Lower lobe of right lung (tissue), 2 donors: ENCODE results near the gene NSUN4. TPM values are rescaled to one million over a fixed set of nuclear protein-coding genes. Genes with fewer than 3 reads are reported as not detected.

Source experiments
- ATAC-seq, 2 donors: fragments of 200-7000 bp; cut with Tn5 transposase; one replicate each; pipeline ENCODE4 v1.9.1; 2020 to 2022; ENCODE audit warnings: mild to moderate bottlenecking in 2 of 2, moderate library complexity in 2 of 2
- DNase-seq: peaks from one replicate; pipeline ENCODE4 v3.0.0-alpha.2; 2020
- H3K27ac ChIP-seq: fragments of 200-600 bp; one replicate; pipeline ENCODE4 v1.8.0; 2022
- H3K27me3 ChIP-seq: fragments of 200-600 bp; one replicate; pipeline ENCODE4 v1.8.0; 2022; ENCODE audit warnings: low read depth
- H3K36me3 ChIP-seq: fragments of 200-600 bp; one replicate; pipeline ENCODE4 v1.8.0; 2022; ENCODE audit warnings: mild to moderate bottlenecking
- H3K4me1 ChIP-seq: fragments of 200-600 bp; one replicate; pipeline ENCODE4 v1.8.0; 2022
- H3K4me3 ChIP-seq: fragments of 200-600 bp; one replicate; pipeline ENCODE4 v1.8.0; 2022; ENCODE audit warnings: mild to moderate bottlenecking
- H3K9me3 ChIP-seq: fragments of 200-600 bp; one replicate; pipeline ENCODE4 v1.8.0; 2022
- CTCF ChIP-seq: fragments of 200-600 bp; IDR thresholded peaks from one replicate; pipeline ENCODE4 v1.8.0; 2022; ENCODE audit warnings: antibody characterized with exemption, mild to moderate bottlenecking
- intact Hi-C: fragments of 100-400 bp; cut with DNase I; formaldehyde crosslinking; loops from one replicate; pipeline ENCODE4 v1.11.0; 2022
- long read RNA-seq: library from polyadenylated mRNA; unstranded; transcript quantifications from one replicate; pipeline ENCODE4 v2.0.0, GENCODE V29; 2021
- total RNA-seq: library from RNA; stranded (reverse); fragmentation: NEBNext Ultra II Directional; extraction: Animal tissue kit (Norgen Biotek cat#: 25700); gene quantifications from one replicate; pipeline ENCODE4 v1.2.1, GENCODE V29; 2021
- donor health status: DM: no; HTN: yes; CAD: no; lungs with severe emphysema.

Gene NSUN4
- total RNA-seq: 26.9 TPM
- long read RNA-seq, transcript NSUN4-204 (6 exons, 2,150 nt): major isoform, 10 of 20 reads
- long read RNA-seq, partial matches to known transcripts: 2 of 20 reads
- long read RNA-seq, other reads (novel, unspliced or antisense): 8 of 20 reads

GRCh38 chr1:46340404-46341221 is at the start of gene NSUN4:
TSS of gene NSUN4 (plus strand) at chr1:46340807. CDS start at chr1:46340827, 20 bp downstream.
- peak; percentile 97 to 98 for ATAC-seq
- intact Hi-C loops: no loop called here

GRCh38 chr1:46295306-46295705 is 45.3 kb upstream of the NSUN4 start:
- peaks cover 11% of the 10 kb centered on the region for H3K4me1 ChIP-seq
- H3K36me3 ChIP-seq: peaks cover 71% of the 10 kb centered on the region
- H3K9me3 ChIP-seq: no peaks in the 10 kb centered on the region
- no peak for TF ChIP-seq CTCF
- no peak for ATAC-seq
- DNase-seq: no peak
- intact Hi-C loops: no loop called here
- H3K27ac ChIP-seq: no peak overlapping the region
- no peak overlapping the region for H3K4me3 ChIP-seq
- H3K27me3 ChIP-seq: no peaks in the 10 kb centered on the region

More at GRCh38 chr1:46340404-46341221, at the start of gene NSUN4:
- Histone ChIP-seq H3K4me1 (peaks cover 15% of the 10 kb centered on the region), H3K27ac (peak within 1 kb of the TSS; percentile 94), H3K27me3 (no peaks in the 10 kb centered on the region), H3K9me3 (no peaks in the 10 kb centered on the region), H3K4me3 (peak within 1 kb of the TSS; percentile 77), H3K36me3 (peaks cover 23% of the 10 kb centered on the region)
- DNase-seq: peak; percentile 95
- peak; percentile 72 for TF ChIP-seq CTCF

- DNase-seq: no peak
- TF ChIP-seq CTCF: no peak
- intact Hi-C loops: no loop called here
- Histone ChIP-seq H3K4me3 (no peak overlapping the region), H3K4me1 (peaks cover 23% of the 10 kb centered on the region), H3K27ac (peak overlapping the region; percentile 1), H3K9me3 (no peaks in the 10 kb centered on the region), H3K27me3 (no peaks in the 10 kb centered on the region), H3K36me3 (peaks cover 46% of the 10 kb centered on the region)
- no peak for ATAC-seq
Measured at GRCh38 chr1:46298387-46298786, 42.2 kb upstream of the NSUN4 start.

GRCh38 chr1:46300673-46301405 is 39.8 kb upstream of the NSUN4 start:
- peaks cover 43% of the 10 kb centered on the region for H3K4me1 ChIP-seq
- H3K4me3 ChIP-seq: peak overlapping the region; percentile 98
- intact Hi-C loops: no loop called here
- H3K36me3 ChIP-seq: peaks cover 23% of the 10 kb centered on the region
- H3K9me3 ChIP-seq: no peaks in the 10 kb centered on the region
- ATAC-seq: no peak
- DNase-seq: no peak
- no peak for TF ChIP-seq CTCF
- H3K27ac ChIP-seq: peak overlapping the region; percentile 99
- no peaks in the 10 kb centered on the region for H3K27me3 ChIP-seq

- no peak for DNase-seq
Measured at GRCh38 chr1:46301406-46301807, 39.2 kb upstream of the NSUN4 start.

More at GRCh38 chr1:46301406-46301807, 39.2 kb upstream of the NSUN4 start:
- peak overlapping the region; percentile 98 for H3K4me3 ChIP-seq
- H3K4me1 ChIP-seq: peaks cover 47% of the 10 kb centered on the region
- H3K27ac ChIP-seq: peak overlapping the region; percentile 99
- no peaks in the 10 kb centered on the region for H3K27me3 ChIP-seq
- intact Hi-C loops: no loop called here
- ATAC-seq: no peak
- H3K36me3 ChIP-seq: peaks cover 18% of the 10 kb centered on the region
- no peak for TF ChIP-seq CTCF
- no peaks in the 10 kb centered on the region for H3K9me3 ChIP-seq
